ENCODE results near the gene SH3BGRL3.

- TF ChIP-seq CTCF (IDR thresholded peaks at IDR 0.05) (no peak), ZFX (IDR thresholded peaks at IDR 0.05; ENCODE audit: borderline replicate concordance) (no peak)
Measured at GRCh38 chr1:26278724-26279455, 996 bp upstream of the SH3BGRL3 start.

Measured in 22Rv1 (cell line).